GM18498 (cell line): Measurements from ENCODE around the gene CNN3.
A peak's percentile ranks its signal among the peaks of the same experiment; 100 is the strongest.

Experiments
- ATAC-seq: cut with Tn5 transposase; IDR thresholded peaks from one replicate; pipeline ENCODE4 v1.9.1; 2021; ENCODE audit warnings: mild to moderate bottlenecking, moderate library complexity; ENCODE audit not compliant: unreplicated experiment

Gene CNN3

GRCh38 chr1:94926915-94927404 is at the start of gene CNN3:
CNN3 (minus strand) TSS chr1:94927110; CDS start chr1:94926894, 216 bp downstream.
- peak; percentile 88 for ATAC-seq

- no peak for ATAC-seq
Observed at GRCh38 chr1:94974824-94975223, 47.9 kb upstream of the CNN3 start.

DNA sequence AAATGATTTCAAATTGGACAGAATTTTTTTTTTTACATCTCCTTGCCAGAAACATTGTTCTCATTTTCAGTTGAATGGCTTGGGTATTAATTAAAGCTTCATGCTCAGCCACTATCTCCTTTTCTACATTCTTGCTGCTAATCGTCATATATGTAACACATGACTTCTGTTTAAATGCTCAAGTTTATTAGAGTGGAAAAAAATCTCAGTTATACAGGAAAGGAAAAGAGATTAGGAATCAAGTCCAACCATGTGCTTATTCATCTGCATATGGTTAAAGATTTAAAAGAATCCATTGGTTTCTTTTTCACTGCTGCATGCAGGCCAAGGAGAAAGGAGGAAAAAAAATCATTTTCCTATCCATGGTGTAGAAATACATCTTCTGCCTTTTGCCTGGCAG is 47.3 kb upstream of the CNN3 start:
- no peak for ATAC-seq

DNA sequence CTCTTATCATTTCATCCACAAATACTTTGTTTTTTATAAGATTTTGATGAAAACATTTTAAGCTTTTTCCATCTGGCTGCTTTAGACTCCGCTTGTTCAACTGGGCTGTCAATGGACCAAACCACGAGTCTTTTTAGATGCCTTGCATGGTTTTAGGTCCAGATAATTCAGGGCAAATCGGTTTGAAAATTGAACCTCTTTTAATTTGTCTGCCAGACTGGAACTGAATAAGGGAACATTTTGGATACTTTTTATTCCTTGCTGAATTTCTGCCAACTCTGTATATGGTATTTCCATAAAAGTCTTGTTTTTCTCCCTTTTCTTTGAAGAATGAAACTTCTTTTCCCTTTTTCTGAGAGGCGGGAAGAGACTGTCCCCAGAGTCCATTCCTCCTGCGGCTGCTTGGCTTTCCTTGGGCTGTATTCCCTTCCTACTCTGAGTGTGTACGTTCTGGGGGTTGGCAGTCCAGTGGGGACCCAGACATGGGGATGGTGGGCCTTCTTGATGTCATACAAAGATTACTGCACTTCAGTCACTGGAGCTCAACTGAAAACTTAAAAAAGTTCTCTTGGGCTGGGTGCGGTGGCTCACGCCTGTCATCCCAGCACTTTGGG is 46.5 kb upstream of the CNN3 start:
- ATAC-seq = no peak

GRCh38 chr1:94971491-94971924 is 44.6 kb upstream of the CNN3 start:
- no peak for ATAC-seq

- no peak for ATAC-seq
Observed at GRCh38 chr1:94970783-94971182, 43.9 kb upstream of the CNN3 start.

GRCh38 chr1:94969137-94969536 is 42.2 kb upstream of the CNN3 start:
- no peak for ATAC-seq

GRCh38 chr1:94966033-94966432 is 39.1 kb upstream of the CNN3 start:
- no peak for ATAC-seq

DNA sequence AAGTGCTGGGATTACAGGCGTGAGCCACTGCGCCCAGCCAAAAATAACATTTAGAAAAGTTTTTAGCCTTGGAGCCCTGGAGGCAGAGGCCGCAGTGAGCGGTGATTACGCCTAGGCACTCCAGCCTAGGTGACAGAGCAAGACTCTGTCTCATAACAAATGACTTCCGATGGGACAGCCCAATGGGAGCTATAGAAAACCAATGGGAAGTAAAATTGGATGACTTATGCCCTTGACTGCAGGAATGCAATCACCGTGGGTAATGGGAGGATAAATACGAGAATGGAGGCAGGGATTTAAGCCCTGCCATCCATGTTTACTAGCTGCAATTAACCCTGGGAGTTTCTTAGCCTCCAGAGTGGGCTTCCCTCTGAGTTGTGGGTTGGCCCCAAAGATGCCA is 37.0 kb upstream of the CNN3 start:
- no peak for ATAC-seq

- peak; percentile 96 for ATAC-seq
Observed at GRCh38 chr1:94962409-94963265, 35.7 kb upstream of the CNN3 start.

DNA sequence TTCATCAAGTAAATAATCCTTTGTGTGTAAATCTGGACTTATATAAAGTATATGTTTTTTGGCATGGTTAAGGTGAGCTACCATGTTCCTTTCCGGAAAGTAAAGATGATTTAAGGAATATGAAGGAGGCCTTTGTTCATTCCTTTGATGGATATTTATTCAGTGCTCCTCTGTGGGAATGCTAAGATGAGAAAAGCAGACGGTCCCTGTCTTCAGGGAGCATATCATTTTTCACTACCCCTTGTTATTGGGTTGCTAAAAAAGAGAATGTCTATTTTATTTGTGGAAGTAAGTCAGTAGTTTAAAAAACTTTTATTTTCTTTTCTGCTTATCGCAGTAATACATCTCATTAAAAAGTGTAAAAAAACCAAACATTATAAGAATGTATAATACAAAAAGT is 35.1 kb upstream of the CNN3 start:
- no peak for ATAC-seq

GRCh38 chr1:94961582-94961981 is 34.7 kb upstream of the CNN3 start:
- no peak for ATAC-seq

GRCh38 chr1:94958081-94958480 is 31.2 kb upstream of the CNN3 start:
- no peak for ATAC-seq

GRCh38 chr1:94955767-94956632 is 29.1 kb upstream of the CNN3 start:
- ATAC-seq = no peak

DNA sequence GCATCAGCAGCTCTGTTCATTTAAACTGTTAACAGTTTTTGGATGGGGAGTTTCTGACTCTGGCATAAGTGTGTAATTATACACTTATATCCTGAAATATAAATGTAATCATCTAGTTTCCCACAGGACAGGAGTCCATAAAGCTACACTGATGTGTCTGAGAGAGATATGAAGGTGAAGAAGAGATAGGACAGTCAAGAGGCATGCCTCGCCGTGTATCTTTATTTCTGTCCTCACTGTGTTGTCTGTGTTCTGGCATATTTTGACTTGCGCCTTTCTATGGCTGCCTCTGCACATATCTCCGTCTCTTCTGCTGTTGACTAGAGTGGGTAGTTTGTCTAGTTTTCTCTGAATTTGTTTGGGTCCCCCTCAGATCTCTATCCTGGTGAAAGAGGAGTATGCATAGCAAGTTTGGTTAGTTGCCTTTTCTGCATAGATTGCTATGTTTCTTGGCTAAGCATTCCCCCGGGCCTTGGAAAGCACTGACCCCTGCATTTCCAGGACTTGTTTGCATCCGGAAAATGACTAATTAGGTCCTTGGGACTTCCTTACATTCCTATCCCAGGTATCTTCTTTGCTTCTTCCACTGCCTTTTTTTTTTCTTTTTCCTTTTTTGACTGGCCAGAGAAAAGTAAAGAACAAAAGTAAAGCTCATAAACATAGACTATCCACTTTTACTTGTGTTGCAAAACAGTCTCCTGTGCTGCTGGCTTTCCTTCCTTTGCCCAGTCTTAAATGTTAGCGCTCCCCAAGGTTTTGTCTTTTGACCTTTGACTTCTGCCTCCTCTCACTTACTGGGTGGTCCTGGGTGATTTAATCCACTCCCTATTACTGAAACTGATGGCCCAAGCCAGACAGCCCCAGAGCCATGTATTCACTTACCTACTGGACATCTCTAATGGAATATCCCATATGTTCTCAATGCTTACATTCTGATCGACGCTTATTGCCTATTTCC is 27.6 kb upstream of the CNN3 start:
- no peak for ATAC-seq

- no peak for ATAC-seq
Observed at GRCh38 chr1:94953746-94954145, 26.8 kb upstream of the CNN3 start.

GRCh38 chr1:94953107-94953506 is 26.2 kb upstream of the CNN3 start:
- no peak for ATAC-seq

GRCh38 chr1:94952539-94952938 is 25.6 kb upstream of the CNN3 start:
- no peak for ATAC-seq

DNA sequence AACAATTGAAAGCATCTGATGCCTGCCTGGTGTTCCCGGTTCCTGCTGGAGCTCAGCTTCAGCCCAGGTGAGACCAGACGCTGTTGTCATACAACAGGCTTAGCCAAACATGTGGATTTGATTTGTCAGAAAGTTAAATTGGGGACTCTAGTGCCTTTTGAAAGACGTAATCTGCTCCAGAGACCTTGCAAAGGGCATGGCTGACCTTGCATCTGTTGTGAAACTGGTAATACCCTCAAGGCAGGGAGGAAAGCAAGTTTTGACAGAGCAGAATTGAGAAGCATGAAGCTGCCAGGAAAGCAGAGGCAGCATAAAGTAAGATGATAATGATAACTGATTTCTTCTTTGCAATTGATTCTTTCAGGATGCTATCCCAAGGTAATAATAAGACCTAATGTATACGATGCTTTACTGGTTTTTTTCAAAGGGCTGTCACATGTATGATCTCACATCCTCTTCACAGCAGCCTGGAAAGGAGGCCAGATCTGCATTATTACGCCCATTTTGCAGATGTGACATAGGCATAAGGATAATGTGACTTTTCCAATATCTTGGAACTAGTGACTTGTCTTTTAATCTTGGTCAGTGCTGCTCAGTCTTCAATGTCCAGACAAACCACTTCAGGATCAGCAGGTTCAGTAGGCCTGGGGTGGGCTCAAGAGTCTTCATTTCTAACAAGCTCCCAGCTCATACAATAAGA is 24.7 kb upstream of the CNN3 start:
- no peak for ATAC-seq

GRCh38 chr1:94951046-94951445 is 24.1 kb upstream of the CNN3 start:
- no peak for ATAC-seq
